GM21619 (cell line): Measurements from ENCODE around the gene B9D1.

Experiments used
- ATAC-seq: cut with Tn5 transposase; IDR thresholded peaks from one replicate; pipeline ENCODE4 v1.9.1; 2021; ENCODE audit not compliant: unreplicated experiment

The B9D1 gene, protein sequence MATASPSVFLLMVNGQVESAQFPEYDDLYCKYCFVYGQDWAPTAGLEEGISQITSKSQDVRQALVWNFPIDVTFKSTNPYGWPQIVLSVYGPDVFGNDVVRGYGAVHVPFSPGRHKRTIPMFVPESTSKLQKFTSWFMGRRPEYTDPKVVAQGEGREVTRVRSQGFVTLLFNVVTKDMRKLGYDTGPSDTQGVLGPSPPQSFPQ

DNA sequence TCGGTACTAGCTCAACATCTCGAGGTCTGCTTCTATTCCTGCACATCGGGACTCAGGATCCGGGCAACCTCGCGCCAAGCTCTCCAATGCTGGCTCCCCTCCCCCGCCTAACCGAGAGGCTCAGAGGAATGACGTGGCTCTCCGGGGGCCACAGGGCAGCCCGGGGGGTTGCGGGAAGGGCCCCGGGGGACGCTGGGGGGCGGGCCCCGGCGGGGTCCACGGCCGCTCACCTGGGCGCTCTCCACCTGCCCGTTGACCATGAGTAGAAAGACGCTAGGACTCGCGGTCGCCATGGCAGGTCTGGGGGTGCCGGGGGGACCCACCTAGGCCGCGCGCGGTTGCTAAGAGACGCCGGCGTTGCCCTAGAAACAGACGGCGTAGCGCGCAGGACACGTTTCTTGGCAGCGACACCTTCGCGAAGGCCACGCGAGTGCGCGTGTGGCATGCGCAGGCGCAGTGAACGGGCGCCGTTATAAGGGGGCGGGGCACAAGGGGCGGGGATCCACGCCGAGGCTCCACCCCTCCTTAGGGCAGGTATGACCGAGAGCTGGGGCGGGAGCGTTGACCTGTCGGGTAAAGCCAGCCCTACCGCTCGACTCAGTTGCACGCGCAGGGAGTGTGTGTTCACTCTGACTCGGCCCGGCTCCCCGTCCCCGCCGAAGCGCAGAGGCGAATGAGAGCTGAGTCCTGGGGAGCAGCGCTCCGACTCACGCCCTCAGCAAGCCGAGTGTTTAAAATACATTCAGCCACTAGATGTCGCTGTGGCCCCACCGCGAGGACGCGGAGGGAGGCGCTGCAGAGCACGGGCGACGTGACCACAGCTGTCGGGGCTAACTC lies at the start of gene B9D1:
Gene B9D1 (minus strand): TSS at position 447 of the 837 bp plus-strand sequence. CDS start 154 bp downstream, at position 293.
- ATAC-seq = peak; percentile 84

- no peak for ATAC-seq
Observed at GRCh38 chr17:19411631-19412030, 49.1 kb upstream of the B9D1 start.

- no peak for ATAC-seq
Observed at GRCh38 chr17:19410875-19411620, 48.5 kb upstream of the B9D1 start, which contains the start of gene RNF112. TSS of gene RNF112 (plus strand) at chr17:19411232. CDS start at chr17:19411409, 177 bp downstream.

- no peak for ATAC-seq
Observed at GRCh38 chr17:19410091-19410490, 47.6 kb upstream of the B9D1 start.

DNA sequence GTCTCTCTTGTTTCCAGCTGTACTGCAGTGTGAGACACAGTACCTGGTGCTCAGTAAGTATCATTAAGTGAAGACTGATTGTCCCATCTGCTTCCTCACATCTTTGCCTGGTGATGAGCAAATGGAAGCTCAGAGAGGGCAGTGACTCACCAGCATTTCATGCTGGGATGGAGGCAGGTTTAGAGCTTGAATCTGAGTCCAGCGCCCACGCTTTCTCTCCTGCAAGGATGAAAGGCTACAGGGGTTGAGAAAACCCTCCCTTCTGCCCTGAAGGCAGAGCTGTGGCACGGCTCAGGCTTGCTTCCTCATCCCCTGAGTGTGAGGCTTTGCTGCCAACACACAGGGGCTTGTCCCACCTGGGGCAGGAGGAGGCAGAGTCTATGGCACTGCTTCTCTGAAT lies 47.0 kb upstream of the B9D1 start:
- no peak for ATAC-seq

GRCh38 chr17:19409066-19409465 lies 46.5 kb upstream of the B9D1 start:
- ATAC-seq = no peak

DNA sequence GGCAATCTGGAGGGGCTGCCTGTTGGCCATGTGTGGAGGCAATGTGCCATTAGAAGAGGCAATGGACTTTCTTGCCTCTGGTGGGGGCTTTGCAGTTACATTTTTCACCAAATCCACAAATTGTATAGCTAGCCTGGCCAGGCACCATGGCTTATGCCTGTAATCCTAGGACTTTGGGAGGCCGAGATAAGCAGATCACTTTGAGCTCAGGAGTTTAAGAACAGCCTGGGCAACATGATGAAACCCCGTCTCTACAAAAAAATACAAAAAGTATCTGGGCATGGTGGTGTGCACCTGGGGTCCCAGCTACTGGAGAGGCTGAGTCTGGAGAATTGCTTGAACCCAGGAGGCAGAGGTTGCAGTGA lies 45.8 kb upstream of the B9D1 start:
- ATAC-seq = no peak

- no peak for ATAC-seq
Observed at GRCh38 chr17:19407601-19408345, 45.2 kb upstream of the B9D1 start.

- no peak for ATAC-seq
Observed at GRCh38 chr17:19405114-19405513, 42.6 kb upstream of the B9D1 start.

GRCh38 chr17:19404264-19404663 lies 41.7 kb upstream of the B9D1 start:
- no peak for ATAC-seq

DNA sequence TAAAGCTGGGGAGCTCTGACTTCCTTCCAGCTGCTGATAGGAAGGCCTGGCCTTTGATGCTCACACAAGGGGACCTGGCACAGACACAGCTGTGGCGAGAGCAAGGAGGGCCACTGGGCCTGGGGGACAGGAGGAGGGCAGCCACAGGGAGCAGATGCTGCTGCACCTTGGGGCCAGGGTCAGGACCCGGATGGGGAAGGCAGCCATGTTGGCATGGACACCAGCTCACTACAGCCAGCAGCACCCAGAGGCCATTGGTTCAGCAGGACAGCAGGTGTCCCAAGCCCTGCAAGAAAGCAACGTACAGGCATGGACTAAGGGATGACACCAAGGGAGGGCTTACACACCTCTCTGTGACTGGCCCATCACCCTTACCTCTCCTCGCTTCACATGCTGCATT lies 40.5 kb upstream of the B9D1 start:
- no peak for ATAC-seq

- no peak for ATAC-seq
Observed at GRCh38 chr17:19402171-19402570, 39.6 kb upstream of the B9D1 start.

GRCh38 chr17:19401321-19402010 lies 38.9 kb upstream of the B9D1 start:
- no peak for ATAC-seq

DNA sequence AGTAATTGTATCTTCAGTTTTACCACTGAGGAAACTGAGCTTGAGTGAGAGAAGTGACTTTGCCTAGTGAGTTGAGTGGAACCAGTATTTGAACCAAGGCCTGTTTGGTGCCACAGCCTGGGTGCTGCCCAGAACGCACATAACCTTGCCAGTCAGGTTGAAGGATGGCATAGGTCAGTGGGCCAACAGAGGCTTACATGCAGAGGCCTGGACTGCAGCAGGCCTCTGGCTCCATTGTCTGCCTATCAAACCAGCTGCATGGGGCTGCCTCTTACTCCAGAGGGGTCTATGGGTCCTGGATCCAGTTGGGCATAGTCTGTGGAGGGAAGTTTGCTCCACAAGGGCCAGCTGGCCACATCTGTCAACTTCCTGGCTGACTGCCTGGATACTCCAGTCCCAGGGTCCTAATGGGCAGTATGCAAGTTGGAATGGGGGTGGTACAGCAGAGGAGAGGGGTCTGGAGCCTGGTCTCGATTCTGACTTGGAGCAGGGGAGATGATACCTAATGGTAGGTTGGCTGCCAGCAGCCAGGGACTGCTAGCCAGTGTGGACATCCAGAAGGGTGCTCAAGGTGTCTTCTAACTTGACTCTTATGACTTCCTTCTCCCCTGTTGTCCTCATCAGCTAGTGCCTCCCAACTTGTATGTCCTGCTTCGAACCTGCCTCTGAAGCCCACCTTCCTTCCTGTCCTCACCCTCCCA lies 37.4 kb upstream of the B9D1 start:
- ATAC-seq = no peak

DNA sequence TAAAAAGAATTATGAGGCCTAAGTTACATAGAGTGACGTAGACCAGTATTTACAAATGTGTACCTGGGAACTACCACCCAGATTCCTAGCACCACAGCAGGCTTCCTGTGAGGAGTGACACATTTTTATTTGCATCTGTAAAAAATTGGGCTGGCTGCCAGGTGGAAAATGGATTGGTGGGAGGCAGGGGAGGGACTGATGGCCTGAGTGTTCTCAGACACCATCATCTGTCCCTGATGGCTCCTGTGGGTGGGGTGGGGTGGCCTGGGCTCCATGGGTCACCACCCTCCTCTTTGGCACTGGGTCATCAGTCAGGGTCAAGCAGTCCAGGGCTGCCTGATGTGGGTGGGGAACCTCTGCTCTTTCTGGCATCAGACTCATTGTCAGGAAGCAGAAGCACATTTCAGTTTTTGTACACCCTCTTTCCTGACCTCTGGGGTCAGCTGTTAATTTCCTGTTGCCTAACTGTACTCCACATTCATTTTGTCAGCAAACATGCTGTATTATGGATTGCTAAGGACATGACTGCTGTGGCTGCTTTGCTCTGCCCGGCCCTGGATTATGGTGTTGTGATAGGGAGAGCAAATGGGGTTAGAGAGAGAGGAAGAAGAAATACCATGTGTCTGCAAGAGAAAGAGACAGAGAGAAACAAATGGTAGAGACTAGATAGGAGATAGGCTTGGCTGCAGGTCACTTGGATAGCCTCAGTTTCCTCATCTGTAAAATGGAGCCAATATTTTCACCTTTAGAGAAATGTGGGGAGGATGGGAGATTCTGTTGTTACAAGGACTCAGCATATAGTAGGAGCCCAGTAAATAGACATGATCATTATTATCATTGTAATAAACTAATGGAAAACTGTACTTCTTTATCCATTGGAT lies 36.0 kb upstream of the B9D1 start:
- ATAC-seq = no peak

DNA sequence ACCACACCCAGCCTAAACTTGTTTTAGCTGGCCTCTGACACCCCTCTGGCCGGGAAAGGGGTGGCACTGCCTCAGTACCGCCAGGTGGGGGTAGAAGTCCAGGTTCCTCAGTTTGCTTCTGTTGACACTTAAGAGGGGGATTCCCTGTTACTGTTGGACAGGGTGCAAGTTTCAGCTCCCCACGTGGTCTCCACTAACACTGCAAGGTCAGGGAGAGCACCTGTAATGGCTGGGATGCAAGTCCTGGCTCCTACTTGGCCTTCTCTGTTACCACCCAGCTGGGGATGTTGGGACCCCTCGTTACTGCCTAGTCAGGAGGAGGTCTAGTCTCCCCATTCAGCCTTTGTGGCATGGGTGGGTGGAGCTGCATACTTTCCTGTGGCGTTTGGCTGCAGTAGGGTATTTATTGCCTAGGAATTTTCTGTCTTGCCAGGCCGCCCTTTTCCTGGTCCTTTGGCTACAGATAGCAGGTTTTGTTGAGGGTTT lies 35.1 kb upstream of the B9D1 start:
- no peak for ATAC-seq

DNA sequence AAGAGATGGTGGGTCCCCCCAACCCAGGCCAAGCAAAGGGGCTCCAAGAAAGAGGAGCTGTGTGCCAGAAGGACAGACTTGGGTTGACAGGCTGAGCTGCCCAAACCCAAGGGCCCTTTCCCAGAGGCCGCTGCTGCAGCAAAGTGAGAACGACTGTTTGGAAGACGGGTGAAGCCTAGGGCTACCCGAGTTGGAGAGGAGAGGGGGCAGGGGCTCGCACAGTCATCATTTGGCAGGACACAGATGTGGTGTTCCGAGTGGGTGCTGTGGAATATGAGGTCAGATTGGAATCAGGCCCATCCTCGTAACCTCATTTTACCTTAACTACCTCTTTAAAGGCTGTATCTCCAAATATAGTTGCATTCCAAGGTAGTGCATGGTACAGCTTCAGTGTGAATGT lies 29.8 kb upstream of the B9D1 start:
- ATAC-seq = no peak

GRCh38 chr17:19391432-19391831 lies 28.9 kb upstream of the B9D1 start:
- no peak for ATAC-seq

GRCh38 chr17:19390951-19391350 lies 28.4 kb upstream of the B9D1 start:
- ATAC-seq = no peak
